GM12878 (cell line): ENCODE results near the gene FAM13C. TPM values are rescaled to one million over a fixed set of nuclear protein-coding genes. Genes with fewer than 3 reads are reported as not detected.

Experiments
- ATAC-seq: fragments of 200-7000 bp; cut with Tn5 transposase; 3 replicates; pipeline ENCODE4 v1.9.1; 2020; ENCODE audit warnings: mild to moderate bottlenecking, moderate library complexity
- BruUV-seq: library from RNA; stranded (reverse); fragments of 400-500 nt; replicated peaks from 2 replicates; lab custom pipeline; 2021; lab: Mats Ljungman, UMichigan
- CTCF ChIA-PET: fragments of 300-600 bp; sonication (Branson Sonifier 250); formaldehyde crosslinking; extraction: SDS; loops from one replicate; lab custom pipeline; 2021; ENCODE audit warnings: inconsistent platforms; lab: Yijun Ruan, JAX
- POLR2A ChIA-PET: fragments of 350-600 bp; formaldehyde crosslinking; extraction: SDS; loops from one replicate; lab custom pipeline; 2021; ENCODE audit warnings: inconsistent platforms; lab: Charles Lee
- RAD21 ChIA-PET: fragments of 300-600 bp; sonication (Branson Sonifier 250); formaldehyde crosslinking; loops from one replicate; lab custom pipeline; 2023; ENCODE audit warnings: antibody characterized with exemption; ENCODE audit not compliant: unreplicated experiment; lab: Charles Lee
- SMC1A ChIA-PET: fragments of 300-600 bp; sonication (Branson Sonifier 250); formaldehyde crosslinking; loops from one replicate; lab custom pipeline; 2023; ENCODE audit not compliant: unreplicated experiment, uncharacterized antibody; lab: Charles Lee
- DNase-seq: peaks from one replicate; pipeline ENCODE4 v3.0.0-alpha.2; 2011; ENCODE audit warnings: low read depth, low spot score
- FAIRE-seq: peaks from 3 replicates; lab custom pipeline; 2011; peaks lifted over from hg19 to GRCh38; lab: Jason Lieb, UNC
- H2AFZ ChIP-seq: 2 replicates; pipeline ENCODE4 v1.6.0; 2011; ENCODE audit warnings: low read depth, low read length, control low read depth; ENCODE audit not compliant: control insufficient read depth
- H3K27ac ChIP-seq: 2 replicates; pipeline ENCODE4 v1.5.1; 2011; ENCODE audit warnings: control low read depth; ENCODE audit not compliant: control insufficient read depth, insufficient read depth
- H3K27me3 ChIP-seq, 2 experiments: replicated peaks in 1 of 2; 2 replicates each; pipeline versions ENCODE4 v1.6.0 to v1.6.1; 2011; ENCODE audit warnings: low read length in 1 of 2; ENCODE audit not compliant: control insufficient read depth in 2 of 2, insufficient read depth in 2 of 2
- H3K36me3 ChIP-seq, 2 experiments: 2 replicates each; pipeline ENCODE4 v1.5.1; 2011; ENCODE audit warnings: low read length in 1 of 2; ENCODE audit not compliant: control insufficient read depth in 2 of 2, insufficient read depth in 2 of 2
- H3K4me1 ChIP-seq: 2 replicates; pipeline ENCODE4 v1.6.1; 2011; ENCODE audit warnings: mild to moderate bottlenecking, low read length, moderate library complexity, mixed read lengths; ENCODE audit not compliant: control insufficient read depth, insufficient read depth
- H3K4me2 ChIP-seq: 2 replicates; pipeline ENCODE4 v1.6.0; 2011; ENCODE audit warnings: control low read depth; ENCODE audit not compliant: control insufficient read depth, insufficient read depth
- H3K4me3 ChIP-seq: fragments of 200-600 bp; sonication (generic); 2 replicates; pipeline ENCODE4 v1.5.1; 2016
- H3K79me2 ChIP-seq: 2 replicates; pipeline ENCODE4 v1.6.0; 2011; ENCODE audit warnings: low read length; ENCODE audit not compliant: control insufficient read depth, insufficient read depth
- H3K9ac ChIP-seq: 2 replicates; pipeline ENCODE4 v1.8.0; 2011; ENCODE audit warnings: low read length, control low read depth, mixed read lengths; ENCODE audit not compliant: control insufficient read depth, insufficient read depth
- H3K9me3 ChIP-seq: replicated peaks from 3 replicates; pipeline ENCODE4 v1.5.1; 2011; ENCODE audit warnings: mild to moderate bottlenecking, low read length; ENCODE audit not compliant: control insufficient read depth, insufficient read depth
- H4K20me1 ChIP-seq: 2 replicates; pipeline ENCODE4 v1.6.0; 2011; ENCODE audit not compliant: control insufficient read depth, insufficient read depth
- EZH2 ChIP-seq: IDR thresholded peaks from 2 replicates; pipeline ENCODE4 v1.6.1; 2012; ENCODE audit warnings: low read depth, mild to moderate bottlenecking, control low read depth, inconsistent platforms, low read length, borderline replicate concordance; ENCODE audit not compliant: control insufficient read depth
- MEF2B ChIP-seq: fragments of 450-650 bp; IDR thresholded peaks from 2 replicates; pipeline ENCODE4 v1.6.1; 2018; ENCODE audit warnings: mild to moderate bottlenecking, moderate library complexity; ENCODE audit not compliant: partially characterized antibody, poor library complexity, severe bottlenecking
- MLLT1 ChIP-seq: fragments of 450-650 bp; IDR thresholded peaks from 2 replicates; pipeline ENCODE4 v1.6.1; 2016; ENCODE audit warnings: mild to moderate bottlenecking
- NKRF ChIP-seq: fragments of 450-650 bp; conservative IDR thresholded peaks from 2 replicates; pipeline ENCODE4 v1.6.1; 2017; ENCODE audit warnings: mild to moderate bottlenecking, moderate library complexity
- PAX8 ChIP-seq: fragments of 450-650 bp; IDR thresholded peaks from 2 replicates; pipeline ENCODE4 v1.6.1; 2017; ENCODE audit warnings: mild to moderate bottlenecking, moderate library complexity
- STAT3 ChIP-seq: IDR thresholded peaks from 2 replicates; pipeline ENCODE4 v1.6.1; 2011; ENCODE audit warnings: low read depth, low read length, improper control_type of control experiment
- ZNF217 ChIP-seq: fragments of 450-650 bp; IDR thresholded peaks from 2 replicates; pipeline ENCODE4 v1.6.1; 2017; ENCODE audit warnings: antibody characterized with exemption, mild to moderate bottlenecking
- ZNF24 ChIP-seq: fragments of 450-650 bp; IDR thresholded peaks from 2 replicates; pipeline ENCODE4 v1.6.1; 2017; ENCODE audit warnings: antibody characterized with exemption, mild to moderate bottlenecking
- ZZZ3 ChIP-seq: IDR thresholded peaks from 2 replicates; pipeline ENCODE4 v1.6.1; 2011; ENCODE audit warnings: low read depth; ENCODE audit not compliant: control insufficient read depth, insufficient read length
- in situ Hi-C: fragments of 300-500 bp; cut with MboI; formaldehyde crosslinking; loops from 9 replicates; pipeline ENCODE4 v1.14.3; 2018; ENCODE audit warnings: mixed read lengths
- intact Hi-C: fragments of 100-400 bp; cut with micrococcal nuclease; formaldehyde crosslinking; loops from one replicate; pipeline ENCODE4 v1.14.2; 2022; ENCODE audit not compliant: unreplicated experiment
- polyA plus RNA-seq, 11 experiments: library from polyadenylated mRNA; depleted of rRNA in 4 of 11; unstranded in 6 of 11; stranded (reverse) in 5 of 11; fragments of >200 nt; fragmentation: Nextera tagmentation in 4 of 11; fragmentation: Illumina TruSeq in 1 of 11; extraction: Ambion mirVana in 4 of 11; extraction: Trizol in 1 of 11; gene quantifications; 1 replicate in 1 of 11; 2 replicates in 10 of 11; pipeline versions ENCODE4 v1.2.1 to v1.2.3, GENCODE V29; 2011 to 2016; ENCODE audit warnings: inconsistent platforms in 2 of 11, missing spikeins in 2 of 11, low read depth in 1 of 11
- total RNA-seq, 4 experiments: library from RNA; depleted of rRNA in 3 of 4; stranded (reverse); fragments of >200 nt in 3 of 4; fragmentation: Illumina TruSeq in 1 of 4; extraction: Trizol in 1 of 4; gene quantifications; 2 replicates each; pipeline versions ENCODE4 v1.2.1 to v1.2.3, GENCODE V29; 2013 to 2021
- TF ChIP-seq, protein P1 (sequence below): IDR thresholded peaks from 2 replicates; pipeline ENCODE4 v1.6.1; 2012; ENCODE audit warnings: low read depth, low read length, improper control_type of control experiment
- TF ChIP-seq, protein P2 (sequence below): IDR thresholded peaks from 2 replicates; pipeline ENCODE4 v1.6.1; 2012; ENCODE audit warnings: improper control_type of control experiment, low read depth, low read length; ENCODE audit not compliant: insufficient replicate concordance
- TF ChIP-seq, protein P3 (sequence below): IDR thresholded peaks from 2 replicates; pipeline ENCODE4 v1.6.1; 2011; ENCODE audit warnings: borderline replicate concordance, low read depth, mild to moderate bottlenecking, moderate library complexity, low read length; ENCODE audit not compliant: insufficient read depth, poor library complexity, severe bottlenecking

The FAM13C gene
- total and polyA plus RNA-seq, 10 of the 15 experiments (the other 5 are each of a cell fraction or from before 2014, with no cell fraction given), result 0.04 to 0.31 (median 0.13) TPM; not detected in 5

DNA sequence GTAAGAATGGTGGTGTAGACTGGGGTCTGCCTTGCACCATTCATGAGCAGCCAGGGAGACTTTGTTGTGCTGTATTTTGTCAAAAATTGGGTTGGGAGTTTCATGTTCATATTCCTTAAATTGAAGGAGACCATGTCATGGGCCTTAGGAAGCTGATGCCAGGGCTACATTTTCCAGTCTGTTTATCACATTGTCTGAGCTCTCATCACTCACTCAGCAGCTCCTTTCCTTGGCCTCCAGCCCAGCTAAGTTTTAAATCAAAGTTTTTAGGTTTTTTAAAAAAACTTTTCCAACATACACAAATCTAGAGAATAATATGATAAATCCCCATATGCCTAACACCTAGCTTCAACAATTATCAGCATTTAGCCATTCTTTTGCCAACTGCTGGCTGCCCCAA, 12.6 kb upstream of the FAM13C start:
- ATAC-seq, result no peak
- DNase-seq, result no peak
- H3K27me3 ChIP-seq, result no peaks in the 10 kb centered on the region
- H3K9me3 ChIP-seq, result no peaks in the 10 kb centered on the region
- H3K4me1 ChIP-seq, result no peaks in the 10 kb centered on the region
- H3K36me3 ChIP-seq, result no peaks in the 10 kb centered on the region
- no peaks in the 10 kb centered on the region for H3K79me2 ChIP-seq
- ChIA-PET SMC1A (no interaction called here), RAD21 (no interaction called here), POLR2A (no interaction called here), CTCF (interaction anchor here (0.6 kb wide), 1 partner anchor 134 kb away, joined by 3 read pairs; no protein-coding TSS in a partner anchor)
- no peaks in the 10 kb centered on the region for H4K20me1 ChIP-seq
- H3K4me3 ChIP-seq, result no peak overlapping the region
- H3K9ac ChIP-seq, result no peak overlapping the region
- no peak overlapping the region for H3K27ac ChIP-seq
- H3K4me2 ChIP-seq, result no peak overlapping the region
- intact Hi-C loops, result no loop called here
- no peak for FAIRE-seq
- no peak overlapping the region for H2AFZ ChIP-seq
- no TSS peak for BruUV-seq
- in situ Hi-C loops, result no loop called here
- TF ChIP-seq STAT3, result no peak
- no peak for TF ChIP-seq MEF2B
- TF ChIP-seq, protein P1, sequence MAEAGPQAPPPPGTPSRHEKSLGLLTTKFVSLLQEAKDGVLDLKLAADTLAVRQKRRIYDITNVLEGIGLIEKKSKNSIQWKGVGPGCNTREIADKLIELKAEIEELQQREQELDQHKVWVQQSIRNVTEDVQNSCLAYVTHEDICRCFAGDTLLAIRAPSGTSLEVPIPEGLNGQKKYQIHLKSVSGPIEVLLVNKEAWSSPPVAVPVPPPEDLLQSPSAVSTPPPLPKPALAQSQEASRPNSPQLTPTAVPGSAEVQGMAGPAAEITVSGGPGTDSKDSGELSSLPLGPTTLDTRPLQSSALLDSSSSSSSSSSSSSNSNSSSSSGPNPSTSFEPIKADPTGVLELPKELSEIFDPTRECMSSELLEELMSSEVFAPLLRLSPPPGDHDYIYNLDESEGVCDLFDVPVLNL, result no peak
- TF ChIP-seq, protein P2, sequence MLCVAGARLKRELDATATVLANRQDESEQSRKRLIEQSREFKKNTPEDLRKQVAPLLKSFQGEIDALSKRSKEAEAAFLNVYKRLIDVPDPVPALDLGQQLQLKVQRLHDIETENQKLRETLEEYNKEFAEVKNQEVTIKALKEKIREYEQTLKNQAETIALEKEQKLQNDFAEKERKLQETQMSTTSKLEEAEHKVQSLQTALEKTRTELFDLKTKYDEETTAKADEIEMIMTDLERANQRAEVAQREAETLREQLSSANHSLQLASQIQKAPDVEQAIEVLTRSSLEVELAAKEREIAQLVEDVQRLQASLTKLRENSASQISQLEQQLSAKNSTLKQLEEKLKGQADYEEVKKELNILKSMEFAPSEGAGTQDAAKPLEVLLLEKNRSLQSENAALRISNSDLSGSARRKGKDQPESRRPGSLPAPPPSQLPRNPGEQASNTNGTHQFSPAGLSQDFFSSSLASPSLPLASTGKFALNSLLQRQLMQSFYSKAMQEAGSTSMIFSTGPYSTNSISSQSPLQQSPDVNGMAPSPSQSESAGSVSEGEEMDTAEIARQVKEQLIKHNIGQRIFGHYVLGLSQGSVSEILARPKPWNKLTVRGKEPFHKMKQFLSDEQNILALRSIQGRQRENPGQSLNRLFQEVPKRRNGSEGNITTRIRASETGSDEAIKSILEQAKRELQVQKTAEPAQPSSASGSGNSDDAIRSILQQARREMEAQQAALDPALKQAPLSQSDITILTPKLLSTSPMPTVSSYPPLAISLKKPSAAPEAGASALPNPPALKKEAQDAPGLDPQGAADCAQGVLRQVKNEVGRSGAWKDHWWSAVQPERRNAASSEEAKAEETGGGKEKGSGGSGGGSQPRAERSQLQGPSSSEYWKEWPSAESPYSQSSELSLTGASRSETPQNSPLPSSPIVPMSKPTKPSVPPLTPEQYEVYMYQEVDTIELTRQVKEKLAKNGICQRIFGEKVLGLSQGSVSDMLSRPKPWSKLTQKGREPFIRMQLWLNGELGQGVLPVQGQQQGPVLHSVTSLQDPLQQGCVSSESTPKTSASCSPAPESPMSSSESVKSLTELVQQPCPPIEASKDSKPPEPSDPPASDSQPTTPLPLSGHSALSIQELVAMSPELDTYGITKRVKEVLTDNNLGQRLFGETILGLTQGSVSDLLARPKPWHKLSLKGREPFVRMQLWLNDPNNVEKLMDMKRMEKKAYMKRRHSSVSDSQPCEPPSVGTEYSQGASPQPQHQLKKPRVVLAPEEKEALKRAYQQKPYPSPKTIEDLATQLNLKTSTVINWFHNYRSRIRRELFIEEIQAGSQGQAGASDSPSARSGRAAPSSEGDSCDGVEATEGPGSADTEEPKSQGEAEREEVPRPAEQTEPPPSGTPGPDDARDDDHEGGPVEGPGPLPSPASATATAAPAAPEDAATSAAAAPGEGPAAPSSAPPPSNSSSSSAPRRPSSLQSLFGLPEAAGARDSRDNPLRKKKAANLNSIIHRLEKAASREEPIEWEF, result no peak
- no peak for TF ChIP-seq ZNF24
- no peak for TF ChIP-seq ZZZ3
- no peak for TF ChIP-seq EZH2
- no peak for TF ChIP-seq ZNF217
- TF ChIP-seq, protein P3, sequence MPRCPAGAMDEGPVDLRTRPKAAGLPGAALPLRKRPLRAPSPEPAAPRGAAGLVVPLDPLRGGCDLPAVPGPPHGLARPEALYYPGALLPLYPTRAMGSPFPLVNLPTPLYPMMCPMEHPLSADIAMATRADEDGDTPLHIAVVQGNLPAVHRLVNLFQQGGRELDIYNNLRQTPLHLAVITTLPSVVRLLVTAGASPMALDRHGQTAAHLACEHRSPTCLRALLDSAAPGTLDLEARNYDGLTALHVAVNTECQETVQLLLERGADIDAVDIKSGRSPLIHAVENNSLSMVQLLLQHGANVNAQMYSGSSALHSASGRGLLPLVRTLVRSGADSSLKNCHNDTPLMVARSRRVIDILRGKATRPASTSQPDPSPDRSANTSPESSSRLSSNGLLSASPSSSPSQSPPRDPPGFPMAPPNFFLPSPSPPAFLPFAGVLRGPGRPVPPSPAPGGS, result no peak
- TF ChIP-seq NKRF, result no peak
- TF ChIP-seq PAX8, result no peak
- TF ChIP-seq MLLT1, result no peak
